Trophoblast cell (in vitro differentiated cells and primary cell): ENCODE measurements around the gene DOCK2.

Source experiments
- DNase-seq, 2 donors: peaks; one replicate each; pipeline ENCODE4 v3.0.0-alpha.2; 2016
- H2AFZ ChIP-seq: 2 replicates; pipeline ENCODE4 v1.6.1; 2013; ENCODE audit warnings: low read length, moderate library complexity, mild to moderate bottlenecking; ENCODE audit not compliant: insufficient read depth, poor library complexity
- H2AK5ac ChIP-seq: 2 replicates; pipeline ENCODE4 v1.6.1; 2013; ENCODE audit warnings: mild to moderate bottlenecking, low read length
- H2BK120ac ChIP-seq: 2 replicates; pipeline ENCODE4 v1.6.1; 2013; ENCODE audit warnings: low read length, mild to moderate bottlenecking, moderate library complexity; ENCODE audit not compliant: insufficient read depth, poor library complexity
- H2BK12ac ChIP-seq: 2 replicates; pipeline ENCODE4 v1.6.1; 2013; ENCODE audit warnings: mild to moderate bottlenecking, low read length, moderate library complexity
- H2BK5ac ChIP-seq: 2 replicates; pipeline ENCODE4 v1.6.1; 2013; ENCODE audit warnings: low read length, low read depth, moderate library complexity, mild to moderate bottlenecking; ENCODE audit not compliant: poor library complexity
- H3K14ac ChIP-seq: 2 replicates; pipeline ENCODE4 v1.6.1; 2013; ENCODE audit warnings: mild to moderate bottlenecking, low read length
- H3K18ac ChIP-seq: 2 replicates; pipeline ENCODE4 v1.6.1; 2013; ENCODE audit warnings: mild to moderate bottlenecking, low read length
- H3K23ac ChIP-seq: 2 replicates; pipeline ENCODE4 v1.6.1; 2013; ENCODE audit warnings: low read length
- H3K27ac ChIP-seq: 2 replicates; pipeline ENCODE4 v1.5.1; 2013; ENCODE audit warnings: low read depth, mild to moderate bottlenecking, inconsistent platforms, low read length, moderate library complexity
- H3K27me3 ChIP-seq: 2 replicates; pipeline ENCODE4 v1.6.1; 2013; ENCODE audit warnings: inconsistent platforms, mild to moderate bottlenecking, low read length, moderate library complexity; ENCODE audit not compliant: insufficient read depth
- H3K36me3 ChIP-seq, 2 experiments: 1 replicate in 1 of 2; 2 replicates in 1 of 2; pipeline ENCODE4 v1.6.1; 2013; ENCODE audit warnings: low read length in 2 of 2, mild to moderate bottlenecking in 2 of 2, moderate library complexity in 1 of 2; ENCODE audit not compliant: insufficient read depth in 2 of 2, control insufficient read depth in 1 of 2
- H3K4ac ChIP-seq: 2 replicates; pipeline ENCODE4 v1.6.1; 2013; ENCODE audit warnings: low read depth, mild to moderate bottlenecking, low read length, moderate library complexity
- H3K4me1 ChIP-seq, 2 experiments: 1 replicate in 1 of 2; 2 replicates in 1 of 2; pipeline ENCODE4 v1.6.1; 2013; ENCODE audit warnings: low read length in 2 of 2, mild to moderate bottlenecking in 2 of 2, moderate library complexity in 1 of 2; ENCODE audit not compliant: insufficient read depth in 2 of 2, control insufficient read depth in 1 of 2
- H3K4me2 ChIP-seq: 2 replicates; pipeline ENCODE4 v1.6.1; 2013; ENCODE audit warnings: inconsistent platforms, mild to moderate bottlenecking, low read length, moderate library complexity
- H3K4me3 ChIP-seq: 2 replicates; pipeline ENCODE4 v1.5.1; 2013; ENCODE audit warnings: mild to moderate bottlenecking, low read depth, low read length, inconsistent platforms
- H3K79me1 ChIP-seq: one replicate; pipeline ENCODE4 v1.6.1; 2013; ENCODE audit warnings: low read length
- H3K79me2 ChIP-seq: 2 replicates; pipeline ENCODE4 v1.6.1; 2013; ENCODE audit warnings: low read length, mild to moderate bottlenecking; ENCODE audit not compliant: control insufficient read depth, insufficient read depth, poor library complexity
- H3K9ac ChIP-seq: 2 replicates; pipeline ENCODE4 v1.6.1; 2013; ENCODE audit warnings: mild to moderate bottlenecking, low read length
- H3K9me3 ChIP-seq: 2 replicates; pipeline ENCODE4 v1.6.1; 2013; ENCODE audit warnings: low read depth, mild to moderate bottlenecking, control low read depth, inconsistent platforms, low read length; ENCODE audit not compliant: insufficient read depth
- H4K12ac ChIP-seq: 2 replicates; pipeline ENCODE4 v1.6.1; 2013; ENCODE audit warnings: low read depth, mild to moderate bottlenecking, low read length, moderate library complexity
- H4K8ac ChIP-seq: 2 replicates; pipeline ENCODE4 v1.6.1; 2013; ENCODE audit warnings: low read depth, mild to moderate bottlenecking, low read length, moderate library complexity
- H4K91ac ChIP-seq: one replicate; pipeline ENCODE4 v1.6.1; 2013; ENCODE audit warnings: low read depth, mild to moderate bottlenecking, low read length, moderate library complexity
- WGBS: extraction: QIAGEN DNeasy Blood & Tissue Kit; methylation state at CpG from one replicate; pipeline ENCODE4 v1.1.7; 2013; ENCODE audit warnings: missing lambda C conversion rate; ENCODE audit not compliant: insufficient read length, insufficient coverage; ENCODE audit errors: extremely low coverage; 5-methylcytosine and 5-hydroxymethylcytosine counted together

Gene DOCK2

DNA sequence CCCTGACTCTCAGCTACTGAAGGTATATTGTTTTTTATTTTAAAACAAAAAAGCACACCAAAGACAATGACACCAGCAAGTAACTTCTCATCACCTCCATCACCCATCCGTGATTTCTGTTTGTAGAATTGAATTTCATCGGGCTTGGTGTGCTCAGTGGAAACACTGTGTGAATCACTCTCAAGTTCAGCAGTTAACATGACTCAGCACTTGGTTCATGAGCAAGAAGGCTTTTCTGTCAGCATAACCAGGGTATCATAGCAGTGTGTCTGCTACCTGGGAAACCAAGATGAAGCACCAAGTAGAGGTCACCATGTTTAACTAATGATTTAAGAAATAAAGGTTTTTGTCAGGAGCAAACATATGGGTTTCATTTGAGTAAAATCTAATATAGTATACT, 219.5 kb downstream of the DOCK2 start:
- no CpG with 5 or more reads among the region's 2 CpGs for WGBS
- Histone ChIP-seq H3K4me2 (no peak overlapping the region), H3K27me3 (no peaks in the 10 kb centered on the region), H2BK12ac (no peak overlapping the region), H2BK120ac (no peak overlapping the region), H4K91ac (no peak overlapping the region), H2AFZ (no peak overlapping the region), H2AK5ac (no peak overlapping the region), H4K12ac (no peak overlapping the region), H3K14ac (no peak overlapping the region), H3K9me3 (no peaks in the 10 kb centered on the region), H3K18ac (no peak overlapping the region), H3K36me3 (no peaks in the 10 kb centered on the region), H3K9ac (no peak overlapping the region), H3K4ac (no peak overlapping the region), H3K79me2 (no peaks in the 10 kb centered on the region), H3K4me1 (no peaks in the 10 kb centered on the region), H3K4me3 (no peak overlapping the region), H3K27ac (no peak overlapping the region), H3K23ac (no peak overlapping the region), H3K79me1 (no peaks in the 10 kb centered on the region), H4K8ac (no peak overlapping the region), H2BK5ac (no peak overlapping the region)
- no peak for DNase-seq

DNA sequence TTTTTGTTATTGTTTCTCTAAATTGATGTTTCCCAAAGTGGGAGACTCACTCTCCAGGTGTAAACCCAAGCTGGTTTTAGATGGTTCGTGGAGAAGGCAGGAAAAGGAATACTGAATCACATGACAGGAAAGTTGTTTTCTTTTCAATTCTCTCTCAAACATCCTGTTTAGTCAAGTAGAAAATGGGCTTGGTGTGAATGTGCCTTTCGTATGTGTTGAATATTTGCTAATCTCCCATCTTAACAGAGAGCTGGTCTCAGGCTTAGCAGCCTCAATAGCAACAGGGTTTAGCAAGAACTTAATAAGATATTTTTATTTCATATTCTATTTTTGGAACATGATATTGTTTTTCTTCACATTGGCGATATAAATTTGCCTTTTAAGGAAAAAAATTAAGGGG, 223.5 kb downstream of the DOCK2 start:
- no peak overlapping the region for H3K18ac ChIP-seq
- H3K4me3 ChIP-seq = no peak overlapping the region
- no peak for DNase-seq
- H3K4ac ChIP-seq = no peak overlapping the region
- H3K4me2 ChIP-seq = no peak overlapping the region
- no peak overlapping the region for H2BK12ac ChIP-seq
- H3K79me1 ChIP-seq = no peaks in the 10 kb centered on the region
- H4K8ac ChIP-seq = no peak overlapping the region
- no peak overlapping the region for H4K91ac ChIP-seq
- no CpG with 5 or more reads among the region's 3 CpGs for WGBS
- no peak overlapping the region for H3K14ac ChIP-seq
- H2BK5ac ChIP-seq = no peak overlapping the region
- H3K9ac ChIP-seq = no peak overlapping the region
- H3K23ac ChIP-seq = no peak overlapping the region
- no peak overlapping the region for H2BK120ac ChIP-seq
- no peaks in the 10 kb centered on the region for H3K9me3 ChIP-seq
- no peak overlapping the region for H2AK5ac ChIP-seq
- no peaks in the 10 kb centered on the region for H3K79me2 ChIP-seq
- H3K36me3 ChIP-seq = no peaks in the 10 kb centered on the region
- no peaks in the 10 kb centered on the region for H3K4me1 ChIP-seq
- no peak overlapping the region for H2AFZ ChIP-seq
- H3K27ac ChIP-seq = no peak overlapping the region
- H3K27me3 ChIP-seq = no peaks in the 10 kb centered on the region
- no peak overlapping the region for H4K12ac ChIP-seq

DNA sequence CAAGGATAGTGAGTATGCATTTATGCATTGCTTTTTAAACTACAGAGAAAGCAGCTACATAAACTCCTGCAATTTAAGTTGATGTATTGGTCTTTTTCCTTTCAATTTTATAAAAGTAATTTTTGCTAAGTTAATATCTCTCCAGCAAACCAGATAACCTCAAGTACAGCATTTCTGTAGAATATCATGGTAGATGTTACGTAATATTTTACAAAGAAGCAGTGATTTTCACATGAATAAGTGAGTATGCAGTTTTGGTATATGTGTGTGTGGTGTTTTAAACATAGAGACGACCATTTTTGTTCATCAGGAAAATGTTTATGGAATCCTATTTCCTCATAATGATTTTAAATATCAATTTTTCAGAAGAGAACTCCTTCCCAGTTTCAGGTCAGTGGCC, 224.4 kb downstream of the DOCK2 start:
- no peak for DNase-seq
- H4K91ac ChIP-seq = no peak overlapping the region
- no CpG with 5 or more reads among the region's 2 CpGs for WGBS
- H3K14ac ChIP-seq = no peak overlapping the region
- no peak overlapping the region for H3K23ac ChIP-seq
- H3K18ac ChIP-seq = no peak overlapping the region
- H3K9me3 ChIP-seq = no peaks in the 10 kb centered on the region
- no peaks in the 10 kb centered on the region for H3K79me2 ChIP-seq
- no peak overlapping the region for H2BK5ac ChIP-seq
- no peak overlapping the region for H2AFZ ChIP-seq
- H3K4me2 ChIP-seq = no peak overlapping the region
- no peaks in the 10 kb centered on the region for H3K4me1 ChIP-seq
- H3K4me3 ChIP-seq = no peak overlapping the region
- no peak overlapping the region for H2AK5ac ChIP-seq
- H2BK120ac ChIP-seq = no peak overlapping the region
- H3K27me3 ChIP-seq = no peaks in the 10 kb centered on the region
- H3K9ac ChIP-seq = no peak overlapping the region
- no peaks in the 10 kb centered on the region for H3K36me3 ChIP-seq
- H4K8ac ChIP-seq = no peak overlapping the region
- no peak overlapping the region for H4K12ac ChIP-seq
- no peak overlapping the region for H3K27ac ChIP-seq
- H3K4ac ChIP-seq = no peak overlapping the region
- H2BK12ac ChIP-seq = no peak overlapping the region
- H3K79me1 ChIP-seq = no peaks in the 10 kb centered on the region

DNA sequence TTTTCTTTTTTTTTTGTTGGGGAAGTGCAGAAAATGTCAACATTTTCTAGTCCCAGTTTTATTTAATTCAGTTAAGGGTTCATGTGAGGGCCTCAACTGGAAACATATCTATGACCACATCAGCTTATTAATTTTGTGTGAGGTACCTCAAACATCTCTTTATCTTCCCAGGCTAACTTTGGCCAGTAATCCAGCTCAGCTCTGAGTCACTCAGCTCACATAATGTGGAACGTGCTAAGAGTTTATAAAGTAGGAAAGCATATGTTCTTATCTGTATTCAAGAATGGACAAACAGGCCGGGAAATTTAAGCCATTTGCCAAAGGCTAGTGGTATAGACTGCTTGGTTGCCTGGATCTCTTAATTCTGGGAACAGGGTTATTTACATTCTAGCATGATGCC, 224.9 kb downstream of the DOCK2 start:
- Histone ChIP-seq H4K91ac (no peak overlapping the region), H2BK120ac (no peak overlapping the region), H4K8ac (no peak overlapping the region), H3K27me3 (no peaks in the 10 kb centered on the region), H2AK5ac (no peak overlapping the region), H2AFZ (no peak overlapping the region), H3K79me2 (no peaks in the 10 kb centered on the region), H3K27ac (no peak overlapping the region), H3K9ac (no peak overlapping the region), H3K4me1 (no peaks in the 10 kb centered on the region), H3K4me3 (no peak overlapping the region), H3K4me2 (no peak overlapping the region), H3K18ac (no peak overlapping the region), H2BK12ac (no peak overlapping the region), H3K14ac (no peak overlapping the region), H3K9me3 (no peaks in the 10 kb centered on the region), H3K4ac (no peak overlapping the region), H2BK5ac (no peak overlapping the region), H3K79me1 (no peaks in the 10 kb centered on the region), H4K12ac (no peak overlapping the region), H3K23ac (no peak overlapping the region), H3K36me3 (no peaks in the 10 kb centered on the region)
- DNase-seq = no peak
- WGBS = no CpG with 5 or more reads among the region's 2 CpGs
